Activated T-helper 17 cell treated with anti-CD3 and anti-CD28 coated beads, Interleukin-2, amount 50 U/mL, for 72 hours (primary cell): Measurements from ENCODE around the gene CHMP6. TPM values are rescaled to one million over a fixed set of nuclear protein-coding genes. Genes with fewer than 3 reads are reported as not detected.
A peak's percentile ranks its signal among the peaks of the same experiment; 100 is the strongest.

Experiments
- ATAC-seq: fragments of 150-1000 bp; cut with Tn5 transposase; replicated peaks from 2 replicates; pipeline ENCODE4 v1.10.0; 2021; ENCODE audit warnings: mild to moderate bottlenecking, moderate library complexity
- H3K27ac Mint-ChIP-seq: one replicate; pipeline ENCODE4 v1.8.0; 2022; ENCODE audit warnings: mixed read lengths
- H3K27me3 Mint-ChIP-seq: one replicate; pipeline ENCODE4 v1.8.0; 2022; ENCODE audit warnings: mixed read lengths
- H3K36me3 Mint-ChIP-seq: one replicate; pipeline ENCODE4 v1.8.0; 2022; ENCODE audit warnings: low read depth, mild to moderate bottlenecking, mixed read lengths
- H3K4me1 Mint-ChIP-seq: one replicate; pipeline ENCODE4 v1.8.0; 2022; ENCODE audit warnings: mixed read lengths
- H3K4me3 Mint-ChIP-seq: one replicate; pipeline ENCODE4 v1.8.0; 2022; ENCODE audit warnings: mild to moderate bottlenecking, mixed read lengths
- H3K9me3 Mint-ChIP-seq: one replicate; pipeline ENCODE4 v1.8.0; 2022; ENCODE audit warnings: mixed read lengths
- total RNA-seq, 2 donors: library from RNA; stranded (reverse); gene quantifications; one replicate each; pipeline ENCODE4 v1.2.3, GENCODE V29; 2022

Gene CHMP6
- total RNA-seq, 2 donors from 2014 or later: 17.2 to 19.8 TPM

GRCh38 chr17:80976701-80977100, 14.9 kb upstream of the CHMP6 start:
- Mint-ChIP-seq H3K36me3 (no peaks in the 10 kb centered on the region), H3K27ac (no peak overlapping the region), H3K27me3 (peaks cover 4% of the 10 kb centered on the region), H3K4me1 (peaks cover 11% of the 10 kb centered on the region), H3K4me3 (no peak overlapping the region), H3K9me3 (no peaks in the 10 kb centered on the region)
- ATAC-seq: no peak

GRCh38 chr17:80977172-80977571, 14.5 kb upstream of the CHMP6 start:
- H3K36me3 Mint-ChIP-seq: no peaks in the 10 kb centered on the region
- no peak for ATAC-seq
- peaks cover 4% of the 10 kb centered on the region for H3K27me3 Mint-ChIP-seq
- H3K4me1 Mint-ChIP-seq: peaks cover 11% of the 10 kb centered on the region
- H3K27ac Mint-ChIP-seq: no peak overlapping the region
- no peak overlapping the region for H3K4me3 Mint-ChIP-seq
- no peaks in the 10 kb centered on the region for H3K9me3 Mint-ChIP-seq

GRCh38 chr17:80978499-80979497, 12.8 kb upstream of the CHMP6 start:
- Mint-ChIP-seq H3K27me3 (peaks cover 4% of the 10 kb centered on the region), H3K27ac (no peak overlapping the region), H3K36me3 (no peaks in the 10 kb centered on the region), H3K9me3 (no peaks in the 10 kb centered on the region), H3K4me3 (no peak overlapping the region), H3K4me1 (peaks cover 11% of the 10 kb centered on the region)
- no peak for ATAC-seq

GRCh38 chr17:80979547-80980378, 11.9 kb upstream of the CHMP6 start:
- Mint-ChIP-seq H3K27ac (peak overlapping the region; percentile 47), H3K4me3 (peak overlapping the region; percentile 15), H3K9me3 (no peaks in the 10 kb centered on the region), H3K4me1 (peaks cover 11% of the 10 kb centered on the region), H3K36me3 (no peaks in the 10 kb centered on the region), H3K27me3 (peaks cover 4% of the 10 kb centered on the region)
- no peak for ATAC-seq

GRCh38 chr17:80980397-80981061, 11.1 kb upstream of the CHMP6 start:
- H3K27ac Mint-ChIP-seq: peak overlapping the region; percentile 47
- peak overlapping the region; percentile 15 for H3K4me3 Mint-ChIP-seq
- ATAC-seq: peak; percentile 92
- peaks cover 4% of the 10 kb centered on the region for H3K27me3 Mint-ChIP-seq
- H3K4me1 Mint-ChIP-seq: peaks cover 11% of the 10 kb centered on the region
- H3K9me3 Mint-ChIP-seq: no peaks in the 10 kb centered on the region
- H3K36me3 Mint-ChIP-seq: no peaks in the 10 kb centered on the region

GRCh38 chr17:80981062-80981902, 10.4 kb upstream of the CHMP6 start:
- peaks cover 4% of the 10 kb centered on the region for H3K27me3 Mint-ChIP-seq
- no peak for ATAC-seq
- H3K4me3 Mint-ChIP-seq: peak overlapping the region; percentile 15
- H3K27ac Mint-ChIP-seq: peak overlapping the region; percentile 47
- H3K36me3 Mint-ChIP-seq: no peaks in the 10 kb centered on the region
- H3K4me1 Mint-ChIP-seq: peaks cover 11% of the 10 kb centered on the region
- no peaks in the 10 kb centered on the region for H3K9me3 Mint-ChIP-seq

GRCh38 chr17:80981929-80982425, 9.7 kb upstream of the CHMP6 start:
- Mint-ChIP-seq H3K36me3 (no peaks in the 10 kb centered on the region), H3K9me3 (no peaks in the 10 kb centered on the region), H3K27ac (no peak overlapping the region), H3K4me1 (peaks cover 11% of the 10 kb centered on the region), H3K27me3 (peaks cover 4% of the 10 kb centered on the region), H3K4me3 (no peak overlapping the region)
- ATAC-seq: no peak

GRCh38 chr17:80982426-80982974, 9.1 kb upstream of the CHMP6 start:
- Mint-ChIP-seq H3K4me3 (no peak overlapping the region), H3K27ac (no peak overlapping the region), H3K9me3 (no peaks in the 10 kb centered on the region), H3K27me3 (peaks cover 4% of the 10 kb centered on the region), H3K36me3 (no peaks in the 10 kb centered on the region), H3K4me1 (peaks cover 11% of the 10 kb centered on the region)
- ATAC-seq: no peak

GRCh38 chr17:80983545-80983944, 8.1 kb upstream of the CHMP6 start:
- Mint-ChIP-seq H3K36me3 (no peaks in the 10 kb centered on the region), H3K4me1 (peaks cover 11% of the 10 kb centered on the region), H3K9me3 (no peaks in the 10 kb centered on the region), H3K4me3 (no peak overlapping the region), H3K27me3 (peaks cover 4% of the 10 kb centered on the region), H3K27ac (no peak overlapping the region)
- no peak for ATAC-seq

GRCh38 chr17:80984749-80985148, 6.9 kb upstream of the CHMP6 start:
- Mint-ChIP-seq H3K9me3 (no peaks in the 10 kb centered on the region), H3K4me1 (peaks cover 11% of the 10 kb centered on the region), H3K4me3 (no peak overlapping the region), H3K36me3 (no peaks in the 10 kb centered on the region), H3K27ac (no peak overlapping the region), H3K27me3 (peaks cover 4% of the 10 kb centered on the region)
- ATAC-seq: no peak

- no peak for ATAC-seq
- H3K4me3 Mint-ChIP-seq: no peak overlapping the region
- no peaks in the 10 kb centered on the region for H3K36me3 Mint-ChIP-seq
- no peak overlapping the region for H3K27ac Mint-ChIP-seq
- H3K4me1 Mint-ChIP-seq: no peaks in the 10 kb centered on the region
- H3K9me3 Mint-ChIP-seq: no peaks in the 10 kb centered on the region
- no peaks in the 10 kb centered on the region for H3K27me3 Mint-ChIP-seq
Observed at GRCh38 chr17:80986046-80986445, 5.6 kb upstream of the CHMP6 start.

GRCh38 chr17:80986816-80987475, 4.7 kb upstream of the CHMP6 start:
- no peaks in the 10 kb centered on the region for H3K4me1 Mint-ChIP-seq
- H3K9me3 Mint-ChIP-seq: no peaks in the 10 kb centered on the region
- H3K27ac Mint-ChIP-seq: no peak overlapping the region
- H3K36me3 Mint-ChIP-seq: no peaks in the 10 kb centered on the region
- ATAC-seq: no peak
- no peaks in the 10 kb centered on the region for H3K27me3 Mint-ChIP-seq
- H3K4me3 Mint-ChIP-seq: no peak overlapping the region

GRCh38 chr17:80987941-80988461, 3.6 kb upstream of the CHMP6 start:
- no peak for ATAC-seq
- H3K36me3 Mint-ChIP-seq: no peaks in the 10 kb centered on the region
- H3K4me3 Mint-ChIP-seq: no peak overlapping the region
- no peaks in the 10 kb centered on the region for H3K27me3 Mint-ChIP-seq
- no peaks in the 10 kb centered on the region for H3K9me3 Mint-ChIP-seq
- H3K4me1 Mint-ChIP-seq: no peaks in the 10 kb centered on the region
- H3K27ac Mint-ChIP-seq: no peak overlapping the region
